ENCODE results near the gene NRG3. TPM values are rescaled to one million over a fixed set of nuclear protein-coding genes. Genes with fewer than 3 reads are reported as not detected.

The NRG3 gene
- total RNA-seq, 1 experiment from 2014 or later = not detected

- intact Hi-C loops (cut with micrococcal nuclease) = no loop called here
- POLR2A ChIA-PET = no interaction called here
Observed at GRCh38 chr10:82961864-82962263, 1086.9 kb downstream of the NRG3 start.

DNA sequence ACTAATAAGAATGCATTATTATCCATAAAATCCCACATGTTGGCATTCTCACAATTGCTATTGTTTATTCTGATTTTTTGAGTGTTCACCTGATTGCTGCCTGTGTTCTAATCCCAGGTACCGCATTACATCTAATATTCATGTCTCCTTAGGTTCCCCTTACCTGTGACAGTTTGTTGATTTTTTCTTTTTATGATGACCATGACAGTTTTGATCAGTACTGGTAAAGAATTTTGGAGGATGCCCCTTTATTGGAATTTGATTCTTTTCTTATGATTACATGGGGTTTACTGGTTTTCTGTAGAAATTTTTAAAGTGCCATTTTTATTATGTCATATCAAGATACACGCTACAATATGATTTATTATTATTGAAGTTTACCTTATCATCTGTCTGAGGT, 1091.1 kb downstream of the NRG3 start:
- no peak overlapping the region for H3K4me2 ChIP-seq (ENCODE audit: low read length)
- H2AFZ ChIP-seq (ENCODE audit: low read depth, low read length, poor library complexity, severe bottlenecking) = no peak overlapping the region
- no peaks in the 10 kb centered on the region for H3K79me2 ChIP-seq (ENCODE audit: insufficient read depth, low read length)
- H3K4me3 ChIP-seq (replicated peaks in 1 of 2; ENCODE audit: low read depth in 1 of 2, low read length in 2 of 2) = no peak overlapping the region
- DNase-seq (ENCODE audit: low read depth, low spot score) = no peak
- ChIA-PET POLR2A (no interaction called here), RAD21 (ENCODE audit: low non-redundant PET in 1 of 2, low total read pairs in 2 of 2, uncharacterized antibody in 2 of 2, unreplicated experiment in 2 of 2) (no interaction called here), CTCF (no interaction called here)
- intact Hi-C loops (cut with micrococcal nuclease) = no loop called here
- no peak overlapping the region for H3K9ac ChIP-seq (ENCODE audit: low read length)
- TF ChIP-seq POLR2A (IDR thresholded peaks at IDR 0.05; ENCODE audit: borderline replicate concordance, extremely low read depth, insufficient read depth, insufficient read length) (no peak), ATF3 (IDR thresholded peaks at IDR 0.05) (no peak)
- no peaks in the 10 kb centered on the region for H3K4me1 ChIP-seq (ENCODE audit: control insufficient read depth in 1 of 2, insufficient read depth in 2 of 2, low read length in 2 of 2)
- BruUV-seq (replicated peaks) = no TSS peak
- no peak overlapping the region for H3K27ac ChIP-seq (ENCODE audit: low read depth, low read length)
- no peak for ATAC-seq
- H4K20me1 ChIP-seq (ENCODE audit: insufficient read depth) = no peaks in the 10 kb centered on the region; the same call in 1 of the 2 replicates
- H3K27me3 ChIP-seq (ENCODE audit: insufficient read depth, low read length) = no peaks in the 10 kb centered on the region
- no peaks in the 10 kb centered on the region for H3K36me3 ChIP-seq (ENCODE audit: control insufficient read depth in 1 of 2, insufficient read depth in 2 of 2, low read length in 2 of 2)
- H3K9me2 ChIP-seq (ENCODE audit: insufficient read depth) = no peaks in the 10 kb centered on the region
- peaks cover 0 to 5% of the 10 kb centered on the region in 2 experiments; a peak in 2 of 4 replicates for H3K9me3 ChIP-seq (ENCODE audit: control insufficient read depth in 1 of 2, insufficient read depth in 1 of 2, low read depth in 1 of 2, low read length in 2 of 2)

More at GRCh38 chr10:82961864-82962263, 1086.9 kb downstream of the NRG3 start:
- no peaks in the 10 kb centered on the region for H4K20me1 ChIP-seq (ENCODE audit: insufficient read depth)
- H2AFZ ChIP-seq (ENCODE audit: low read depth, low read length, poor library complexity, severe bottlenecking) = no peak overlapping the region
- no peaks in the 10 kb centered on the region for H3K9me2 ChIP-seq (ENCODE audit: insufficient read depth)
- no peaks in the 10 kb centered on the region for H3K27me3 ChIP-seq (ENCODE audit: insufficient read depth, low read length)
- H3K4me3 ChIP-seq (replicated peaks in 1 of 2; ENCODE audit: low read depth in 1 of 2, low read length in 2 of 2) = no peak overlapping the region
- no peak overlapping the region for H3K27ac ChIP-seq (ENCODE audit: low read depth, low read length)
- no peak for ATAC-seq
- RAD21 ChIA-PET (ENCODE audit: low non-redundant PET in 1 of 2, low total read pairs in 2 of 2, uncharacterized antibody in 2 of 2, unreplicated experiment in 2 of 2) = no interaction called here
- H3K9me3 ChIP-seq (ENCODE audit: control insufficient read depth in 1 of 2, insufficient read depth in 1 of 2, low read depth in 1 of 2, low read length in 2 of 2) = peaks cover 0 to 12% of the 10 kb centered on the region in 2 experiments; a peak in 2 of 4 replicates
- no peak for DNase-seq (ENCODE audit: low read depth, low spot score)
- H3K4me2 ChIP-seq (ENCODE audit: low read length) = no peak overlapping the region
- H3K4me1 ChIP-seq (ENCODE audit: control insufficient read depth in 1 of 2, insufficient read depth in 2 of 2, low read length in 2 of 2) = no peaks in the 10 kb centered on the region
- no TSS peak for BruUV-seq (replicated peaks)
- CTCF ChIA-PET = no interaction called here
- no peak overlapping the region for H3K9ac ChIP-seq (ENCODE audit: low read length)
- H3K36me3 ChIP-seq (ENCODE audit: control insufficient read depth in 1 of 2, insufficient read depth in 2 of 2, low read length in 2 of 2) = no peaks in the 10 kb centered on the region
- TF ChIP-seq POLR2AphosphoS5 (IDR thresholded peaks at IDR 0.05; ENCODE audit: low read depth, low read length) = no peak
- TF ChIP-seq EGR1 (IDR thresholded peaks at IDR 0.05; ENCODE audit: low read depth) = no peak
- TF ChIP-seq, protein P1, sequence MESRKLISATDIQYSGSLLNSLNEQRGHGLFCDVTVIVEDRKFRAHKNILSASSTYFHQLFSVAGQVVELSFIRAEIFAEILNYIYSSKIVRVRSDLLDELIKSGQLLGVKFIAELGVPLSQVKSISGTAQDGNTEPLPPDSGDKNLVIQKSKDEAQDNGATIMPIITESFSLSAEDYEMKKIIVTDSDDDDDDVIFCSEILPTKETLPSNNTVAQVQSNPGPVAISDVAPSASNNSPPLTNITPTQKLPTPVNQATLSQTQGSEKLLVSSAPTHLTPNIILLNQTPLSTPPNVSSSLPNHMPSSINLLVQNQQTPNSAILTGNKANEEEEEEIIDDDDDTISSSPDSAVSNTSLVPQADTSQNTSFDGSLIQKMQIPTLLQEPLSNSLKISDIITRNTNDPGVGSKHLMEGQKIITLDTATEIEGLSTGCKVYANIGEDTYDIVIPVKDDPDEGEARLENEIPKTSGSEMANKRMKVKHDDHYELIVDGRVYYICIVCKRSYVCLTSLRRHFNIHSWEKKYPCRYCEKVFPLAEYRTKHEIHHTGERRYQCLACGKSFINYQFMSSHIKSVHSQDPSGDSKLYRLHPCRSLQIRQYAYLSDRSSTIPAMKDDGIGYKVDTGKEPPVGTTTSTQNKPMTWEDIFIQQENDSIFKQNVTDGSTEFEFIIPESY (IDR thresholded peaks at IDR 0.05; ENCODE audit: extremely low read depth, insufficient replicate concordance, low read length) = no peak
- TF ChIP-seq RAD21 (IDR thresholded peaks at IDR 0.05; ENCODE audit: low read depth) = no peak
- TF ChIP-seq SP1 (IDR thresholded peaks at IDR 0.05; ENCODE audit: low read depth) = no peak
- no peak for TF ChIP-seq MAX (IDR thresholded peaks at IDR 0.05)
- TF ChIP-seq TCF7L2 (IDR thresholded peaks at IDR 0.05; ENCODE audit: borderline replicate concordance, extremely low read depth, insufficient read depth, insufficient read length) = no peak
- no peak for TF ChIP-seq POLR2A (IDR thresholded peaks at IDR 0.05; ENCODE audit: borderline replicate concordance, extremely low read depth, insufficient read depth, insufficient read length)
- no peak for TF ChIP-seq FOSL1 (IDR thresholded peaks at IDR 0.05; ENCODE audit: low read depth)
- H3K79me2 ChIP-seq (ENCODE audit: insufficient read depth, low read length) = no peaks in the 10 kb centered on the region
